HCT116 (cell line): ENCODE data around the gene MAPKAP1. TPM values are rescaled to one million over a fixed set of nuclear protein-coding genes. Genes with fewer than 3 reads are reported as not detected.

ENCODE experiments used
- ATAC-seq: fragments of 200-7000 bp; cut with Tn5 transposase; 2 replicates; pipeline ENCODE4 v1.9.1; 2020; ENCODE audit warnings: mild to moderate bottlenecking, moderate library complexity
- BruUV-seq: library from RNA; stranded (reverse); fragments of 400-500 nt; replicated peaks from 2 replicates; lab custom pipeline; 2021; lab: Mats Ljungman, UMichigan
- CTCF ChIA-PET: fragments of 300-600 bp; sonication (Branson Sonifier 250); formaldehyde crosslinking; loops from one replicate; lab custom pipeline; 2021; ENCODE audit warnings: antibody characterized with exemption; lab: Charles Lee
- POLR2A ChIA-PET: fragments of 300-600, 350-600 bp; sonication (Branson Sonifier 250); formaldehyde crosslinking; loops from one replicate; lab custom pipeline; 2021; ENCODE audit warnings: antibody characterized with exemption; lab: Charles Lee
- RAD21 ChIA-PET, 2 experiments: fragments of 300-600 bp; sonication (Branson Sonifier 250); formaldehyde crosslinking; loops; one replicate each; lab custom pipeline; 2023; ENCODE audit warnings: low total read pairs in 2 of 2; ENCODE audit not compliant: uncharacterized antibody in 2 of 2, unreplicated experiment in 2 of 2, low non-redundant PET in 1 of 2; lab: Charles Lee
- DNase-seq: peaks from one replicate; pipeline ENCODE4 v3.0.0-alpha.2; 2010; ENCODE audit warnings: low read depth, low spot score
- H2AFZ ChIP-seq: fragments of 200-600 bp; shearing (Covaris generic), sonication (generic); 2 replicates; pipeline ENCODE4 v1.6.1; 2017; ENCODE audit warnings: low read depth, mixed run types, mixed read lengths, antibody characterized with exemption, low read length; ENCODE audit not compliant: poor library complexity, severe bottlenecking
- H3K27ac ChIP-seq: 2 replicates; pipeline ENCODE4 v1.5.1; 2012; ENCODE audit warnings: low read depth, low read length
- H3K27me3 ChIP-seq: fragments of 200-600 bp; sonication (generic); 2 replicates; pipeline ENCODE4 v1.6.1; 2016; ENCODE audit warnings: mixed run types, low read length, mixed read lengths; ENCODE audit not compliant: insufficient read depth
- H3K36me3 ChIP-seq, 2 experiments: fragments of 200-500 bp in 1 of 2; fragments of 200-600 bp in 1 of 2; sonication (Bioruptor generic) in 1 of 2; sonication (generic) in 1 of 2; 2 replicates each; pipeline versions ENCODE4 v1.5.1 to v1.6.1; 2014 to 2016; ENCODE audit warnings: low read length in 2 of 2, inconsistent platforms in 1 of 2, mixed read lengths in 1 of 2, mixed run types in 1 of 2; ENCODE audit not compliant: insufficient read depth in 2 of 2, control insufficient read depth in 1 of 2
- H3K4me1 ChIP-seq, 2 experiments: fragments of 200-600 bp in 1 of 2; sonication (generic) in 1 of 2; 2 replicates each; pipeline versions ENCODE4 v1.5.1 to v1.6.1; 2012 to 2017; ENCODE audit warnings: low read length in 2 of 2, inconsistent platforms in 1 of 2, mild to moderate bottlenecking in 1 of 2, mixed read lengths in 1 of 2, mixed run types in 1 of 2, moderate library complexity in 1 of 2; ENCODE audit not compliant: insufficient read depth in 2 of 2, control insufficient read depth in 1 of 2
- H3K4me2 ChIP-seq: fragments of 200-600 bp; sonication (generic); 2 replicates; pipeline ENCODE4 v1.6.1; 2017; ENCODE audit warnings: mixed run types, low read length, mixed read lengths
- H3K4me3 ChIP-seq, 2 experiments: fragments of 200-600 bp in 1 of 2; sonication (generic) in 1 of 2; replicated peaks in 1 of 2; 2 replicates each; pipeline ENCODE4 v1.5.1; 2011 to 2016; ENCODE audit warnings: low read length in 2 of 2, control low read depth in 1 of 2, low read depth in 1 of 2, mild to moderate bottlenecking in 1 of 2, mixed read lengths in 1 of 2, mixed run types in 1 of 2
- H3K79me2 ChIP-seq: fragments of 200-600 bp; sonication (generic); 2 replicates; pipeline ENCODE4 v1.6.1; 2017; ENCODE audit warnings: mild to moderate bottlenecking, mixed run types, low read length, moderate library complexity, mixed read lengths; ENCODE audit not compliant: insufficient read depth
- H3K9ac ChIP-seq: fragments of 200-600 bp; sonication (generic); 2 replicates; pipeline ENCODE4 v1.6.1; 2016; ENCODE audit warnings: low read length, mixed read lengths
- H3K9me2 ChIP-seq: fragments of 200-600 bp; sonication (generic), shearing (Covaris generic); 2 replicates; pipeline ENCODE4 v1.6.1; 2017; ENCODE audit warnings: mixed run types, mild to moderate bottlenecking, moderate library complexity; ENCODE audit not compliant: insufficient read depth
- H3K9me3 ChIP-seq, 2 experiments: fragments of 200-500 bp in 1 of 2; fragments of 200-600 bp in 1 of 2; sonication (Bioruptor generic) in 1 of 2; sonication (generic) in 1 of 2; 2 replicates each; pipeline ENCODE4 v1.6.1; 2014 to 2017; ENCODE audit warnings: low read length in 2 of 2, mixed read lengths in 2 of 2, inconsistent platforms in 1 of 2, low read depth in 1 of 2, mild to moderate bottlenecking in 1 of 2, mixed run types in 1 of 2, moderate library complexity in 1 of 2; ENCODE audit not compliant: control insufficient read depth in 1 of 2, insufficient read depth in 1 of 2
- H4K20me1 ChIP-seq: fragments of 200-600 bp; sonication (generic), shearing (Covaris generic); 2 replicates; pipeline ENCODE4 v1.6.1; 2017; ENCODE audit warnings: mixed run types, mild to moderate bottlenecking, moderate library complexity; ENCODE audit not compliant: insufficient read depth
- CBX3 ChIP-seq: IDR thresholded peaks from 2 replicates; pipeline ENCODE4 v1.6.1; 2012; ENCODE audit warnings: low read depth
- ELF1 ChIP-seq: IDR thresholded peaks from 2 replicates; pipeline ENCODE4 v1.6.1; 2012; ENCODE audit warnings: low read depth, borderline replicate concordance
- FOSL1 ChIP-seq: IDR thresholded peaks from 2 replicates; pipeline ENCODE4 v1.6.1; 2012; ENCODE audit warnings: low read depth
- POLR2AphosphoS5 ChIP-seq: IDR thresholded peaks from 2 replicates; pipeline ENCODE4 v1.6.1; 2011; ENCODE audit warnings: mild to moderate bottlenecking, low read depth, low read length, moderate library complexity
- RAD21 ChIP-seq: IDR thresholded peaks from 2 replicates; pipeline ENCODE4 v1.6.1; 2012; ENCODE audit warnings: low read depth, mild to moderate bottlenecking
- SIN3A ChIP-seq: IDR thresholded peaks from 2 replicates; pipeline ENCODE4 v1.6.1; 2012; ENCODE audit warnings: low read depth
- SRF ChIP-seq: IDR thresholded peaks from 2 replicates; pipeline ENCODE4 v1.6.1; 2012; ENCODE audit warnings: low read depth
- YY1 ChIP-seq: IDR thresholded peaks from 2 replicates; pipeline ENCODE4 v1.6.1; 2011; ENCODE audit warnings: low read length, low read depth, moderate library complexity, mild to moderate bottlenecking; ENCODE audit not compliant: insufficient replicate concordance; ENCODE audit errors: extremely low read depth
- ZNF274 ChIP-seq: fragments of 200-500 bp; sonication (Bioruptor generic); IDR thresholded peaks from 2 replicates; pipeline ENCODE4 v1.6.1; 2014; ENCODE audit warnings: mild to moderate bottlenecking, low read depth, low read length, inconsistent platforms
- intact Hi-C: fragments of 100-400 bp; cut with micrococcal nuclease; formaldehyde crosslinking; loops from 2 replicates; pipeline ENCODE4 v1.10.0; 2022
- total RNA-seq: library from RNA; stranded (reverse); gene quantifications from one replicate; pipeline ENCODE4 v1.2.1, GENCODE V29; 2021; ENCODE audit not compliant: unreplicated experiment
- TF ChIP-seq, protein P1 (sequence below), 3 experiments: fragments of 200-600 bp in 1 of 3; sonication (generic) in 1 of 3; IDR thresholded peaks in 2 of 3; conservative IDR thresholded peaks in 1 of 3; 2 replicates each; pipeline ENCODE4 v1.5.1; 2012 to 2017; ENCODE audit warnings: low read depth in 2 of 3, low read length in 2 of 3, antibody characterized with exemption in 1 of 3, borderline replicate concordance in 1 of 3, control low read depth in 1 of 3, mild to moderate bottlenecking in 1 of 3, mixed read lengths in 1 of 3, mixed run types in 1 of 3, moderate library complexity in 1 of 3; ENCODE audit not compliant: insufficient read depth in 1 of 3

MAPKAP1 gene
- total RNA-seq, 1 experiment from 2014 or later, result 72.5 TPM

DNA sequence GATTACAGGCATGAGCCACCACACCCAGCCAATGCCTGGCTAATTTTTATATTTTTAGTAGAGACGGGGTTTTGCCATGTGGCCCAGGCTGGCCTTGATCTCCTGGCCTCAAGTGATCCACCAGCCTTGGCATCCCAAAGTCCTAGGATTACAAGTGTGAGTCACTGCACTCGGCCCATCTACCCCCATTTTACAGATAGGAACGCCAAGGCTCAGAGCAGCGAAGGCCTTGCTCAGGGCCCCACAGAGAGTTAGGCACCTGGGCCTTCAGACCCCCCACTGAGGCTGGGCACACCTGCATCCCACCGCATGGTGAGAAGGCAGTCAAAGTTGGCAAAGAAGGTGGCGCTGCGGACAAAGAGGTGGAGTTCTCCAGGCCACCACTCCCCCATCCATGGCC, 302.3 kb downstream of the MAPKAP1 start:
- ChIA-PET CTCF (no interaction called here), POLR2A (no interaction called here), RAD21 (no interaction called here)
- H3K4me3 ChIP-seq, result no peak overlapping the region
- H3K79me2 ChIP-seq, result no peaks in the 10 kb centered on the region
- H3K36me3 ChIP-seq, result no peaks in the 10 kb centered on the region
- intact Hi-C loops, result loop anchor here (5.0 kb wide), 2 partner anchors 343 to 898 kb away; partner anchors contain the start of gene PBX3
- H3K27me3 ChIP-seq, result no peaks in the 10 kb centered on the region
- H3K9me3 ChIP-seq, result no peaks in the 10 kb centered on the region
- no peak overlapping the region for H3K27ac ChIP-seq
- no peak for ATAC-seq
- H2AFZ ChIP-seq, result no peak overlapping the region
- no peak for DNase-seq
- no peaks in the 10 kb centered on the region for H3K9me2 ChIP-seq
- H3K4me2 ChIP-seq, result no peak overlapping the region
- no TSS peak for BruUV-seq
- no peak overlapping the region for H3K9ac ChIP-seq
- H4K20me1 ChIP-seq, result no peaks in the 10 kb centered on the region
- peaks cover 11 to 37% of the 10 kb centered on the region in 2 experiments for H3K4me1 ChIP-seq
- TF ChIP-seq ZNF274 (no peak), POLR2AphosphoS5 (no peak), CBX3 (no peak), ELF1 (no peak), SRF (no peak), RAD21 (no peak), YY1 (no peak), SIN3A (no peak), FOSL1 (no peak)
- TF ChIP-seq, protein P1, sequence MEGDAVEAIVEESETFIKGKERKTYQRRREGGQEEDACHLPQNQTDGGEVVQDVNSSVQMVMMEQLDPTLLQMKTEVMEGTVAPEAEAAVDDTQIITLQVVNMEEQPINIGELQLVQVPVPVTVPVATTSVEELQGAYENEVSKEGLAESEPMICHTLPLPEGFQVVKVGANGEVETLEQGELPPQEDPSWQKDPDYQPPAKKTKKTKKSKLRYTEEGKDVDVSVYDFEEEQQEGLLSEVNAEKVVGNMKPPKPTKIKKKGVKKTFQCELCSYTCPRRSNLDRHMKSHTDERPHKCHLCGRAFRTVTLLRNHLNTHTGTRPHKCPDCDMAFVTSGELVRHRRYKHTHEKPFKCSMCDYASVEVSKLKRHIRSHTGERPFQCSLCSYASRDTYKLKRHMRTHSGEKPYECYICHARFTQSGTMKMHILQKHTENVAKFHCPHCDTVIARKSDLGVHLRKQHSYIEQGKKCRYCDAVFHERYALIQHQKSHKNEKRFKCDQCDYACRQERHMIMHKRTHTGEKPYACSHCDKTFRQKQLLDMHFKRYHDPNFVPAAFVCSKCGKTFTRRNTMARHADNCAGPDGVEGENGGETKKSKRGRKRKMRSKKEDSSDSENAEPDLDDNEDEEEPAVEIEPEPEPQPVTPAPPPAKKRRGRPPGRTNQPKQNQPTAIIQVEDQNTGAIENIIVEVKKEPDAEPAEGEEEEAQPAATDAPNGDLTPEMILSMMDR (IDR thresholded peaks at IDR 0.05 in 2 of 3, conservative IDR thresholded peaks at IDR 0.05 in 1 of 3; ENCODE audit: borderline replicate concordance in 1 of 3, insufficient read depth in 1 of 3, low read depth in 2 of 3, low read length in 2 of 3), result no peak
- TF ChIP-seq, all 23 proteins: peak for 0
